Panc1 (cell line): ENCODE results near the gene SIGLEC11.

ENCODE experiments used
- POLR2AphosphoS5 ChIP-seq: IDR thresholded peaks from 2 replicates; pipeline ENCODE4 v1.6.1; 2012; ENCODE audit warnings: mild to moderate bottlenecking, low read depth, low read length, moderate library complexity
- REST ChIP-seq, 2 experiments: IDR thresholded peaks; 2 replicates each; pipeline ENCODE4 v1.6.1; 2011 to 2012; ENCODE audit warnings: low read depth in 2 of 2, control low read depth in 1 of 2, low read length in 1 of 2, mild to moderate bottlenecking in 1 of 2, moderate library complexity in 1 of 2; ENCODE audit not compliant: insufficient read depth in 1 of 2
- TF ChIP-seq, protein P1 (sequence below): fragments of 450-650 bp; IDR thresholded peaks from 2 replicates; pipeline ENCODE4 v1.5.1; 2017; ENCODE audit warnings: mild to moderate bottlenecking

GRCh38 chr19:49939721-49940481 is 21.1 kb downstream of the SIGLEC11 start:
- TF ChIP-seq, protein P1, sequence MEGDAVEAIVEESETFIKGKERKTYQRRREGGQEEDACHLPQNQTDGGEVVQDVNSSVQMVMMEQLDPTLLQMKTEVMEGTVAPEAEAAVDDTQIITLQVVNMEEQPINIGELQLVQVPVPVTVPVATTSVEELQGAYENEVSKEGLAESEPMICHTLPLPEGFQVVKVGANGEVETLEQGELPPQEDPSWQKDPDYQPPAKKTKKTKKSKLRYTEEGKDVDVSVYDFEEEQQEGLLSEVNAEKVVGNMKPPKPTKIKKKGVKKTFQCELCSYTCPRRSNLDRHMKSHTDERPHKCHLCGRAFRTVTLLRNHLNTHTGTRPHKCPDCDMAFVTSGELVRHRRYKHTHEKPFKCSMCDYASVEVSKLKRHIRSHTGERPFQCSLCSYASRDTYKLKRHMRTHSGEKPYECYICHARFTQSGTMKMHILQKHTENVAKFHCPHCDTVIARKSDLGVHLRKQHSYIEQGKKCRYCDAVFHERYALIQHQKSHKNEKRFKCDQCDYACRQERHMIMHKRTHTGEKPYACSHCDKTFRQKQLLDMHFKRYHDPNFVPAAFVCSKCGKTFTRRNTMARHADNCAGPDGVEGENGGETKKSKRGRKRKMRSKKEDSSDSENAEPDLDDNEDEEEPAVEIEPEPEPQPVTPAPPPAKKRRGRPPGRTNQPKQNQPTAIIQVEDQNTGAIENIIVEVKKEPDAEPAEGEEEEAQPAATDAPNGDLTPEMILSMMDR: no peak
- no peak for TF ChIP-seq REST (IDR thresholded peaks at IDR 0.05; ENCODE audit: insufficient read depth in 1 of 2, low read depth in 2 of 2, low read length in 1 of 2)
- TF ChIP-seq POLR2AphosphoS5: no peak
